HepG2 (cell line): ENCODE results near the gene ELK1. TPM values are rescaled to one million over a fixed set of nuclear protein-coding genes. Genes with fewer than 3 reads are reported as not detected.

ENCODE experiments used
- ATAC-seq: fragments of 200-7000 bp; cut with Tn5 transposase; 3 replicates; pipeline ENCODE4 v1.9.1; 2020; ENCODE audit warnings: mild to moderate bottlenecking, moderate library complexity
- BruUV-seq: library from RNA; stranded (reverse); fragments of 400-500 nt; replicated peaks from 2 replicates; lab custom pipeline; 2021; lab: Mats Ljungman, UMichigan
- CTCF ChIA-PET: fragments of 300-600 bp; formaldehyde crosslinking; extraction: SDS; loops from one replicate; lab custom pipeline; 2021; ENCODE audit warnings: low total read pairs, inconsistent platforms, low intra/inter-chr PET ratio; lab: Yijun Ruan, JAX
- POLR2A ChIA-PET: fragments of 350-600 bp; sonication (Branson Sonifier 250); formaldehyde crosslinking; loops from one replicate; lab custom pipeline; 2020; ENCODE audit warnings: antibody characterized with exemption, inconsistent platforms; lab: Yijun Ruan, JAX
- DNase-seq: peaks from one replicate; pipeline ENCODE4 v3.0.0-alpha.2; 2015; ENCODE audit warnings: low spot score
- FAIRE-seq: peaks from 3 replicates; lab custom pipeline; 2011; peaks lifted over from hg19 to GRCh38; lab: Jason Lieb, UNC
- H2AFZ ChIP-seq: one replicate; pipeline ENCODE4 v1.6.1; 2011; ENCODE audit warnings: low read length, inconsistent platforms
- H3K27ac ChIP-seq: fragments of 300-600 bp; 3 replicates; pipeline ENCODE4 v1.8.0; 2011; ENCODE audit warnings: mixed run types, mild to moderate bottlenecking, mixed read lengths, low read length, inconsistent platforms; ENCODE audit not compliant: insufficient read depth; ENCODE audit errors: extremely low read length
- H3K27me3 ChIP-seq, 2 experiments: fragments of 200-600 bp in 1 of 2; 2 replicates in 1 of 2; 3 replicates in 1 of 2; pipeline versions ENCODE4 v1.6.0 to v1.8.0; 2011; ENCODE audit warnings: low read length in 2 of 2, mild to moderate bottlenecking in 2 of 2, moderate library complexity in 2 of 2, inconsistent platforms in 1 of 2; ENCODE audit not compliant: insufficient read depth in 2 of 2, control insufficient read depth in 1 of 2
- H3K36me3 ChIP-seq, 2 experiments: fragments of 200-600 bp in 1 of 2; replicated peaks in 1 of 2; 2 replicates in 1 of 2; 3 replicates in 1 of 2; pipeline versions ENCODE4 v1.5.1 to v1.8.0; 2011; ENCODE audit warnings: low read length in 2 of 2, inconsistent platforms in 1 of 2; ENCODE audit not compliant: insufficient read depth in 2 of 2, control insufficient read depth in 1 of 2
- H3K4me1 ChIP-seq: 2 replicates; pipeline ENCODE4 v1.5.1; 2012; ENCODE audit warnings: low read length, inconsistent platforms; ENCODE audit not compliant: insufficient read depth
- H3K4me2 ChIP-seq: 2 replicates; pipeline ENCODE4 v1.6.0; 2011; ENCODE audit warnings: low read depth, low read length, inconsistent platforms
- H3K4me3 ChIP-seq, 3 experiments: fragments of 200-600 bp in 1 of 3; sonication (generic), shearing (Covaris generic) in 1 of 3; replicated peaks in 1 of 3; 2 replicates each; pipeline ENCODE4 v1.5.1; 2011 to 2016; ENCODE audit warnings: low read length in 3 of 3, inconsistent platforms in 2 of 3, low read depth in 2 of 3, mild to moderate bottlenecking in 2 of 3, control low read depth in 1 of 3, mixed read lengths in 1 of 3; ENCODE audit not compliant: insufficient read depth in 1 of 3
- H3K79me2 ChIP-seq: one replicate; pipeline ENCODE4 v1.6.1; 2011; ENCODE audit warnings: low read length, inconsistent platforms; ENCODE audit not compliant: insufficient read depth
- H3K9ac ChIP-seq: 2 replicates; pipeline ENCODE4 v1.6.0; 2011; ENCODE audit warnings: mild to moderate bottlenecking, low read depth, low read length, inconsistent platforms; ENCODE audit not compliant: insufficient read depth
- H3K9me3 ChIP-seq: 2 replicates; pipeline ENCODE4 v1.5.1; 2012; ENCODE audit warnings: mild to moderate bottlenecking, low read length
- H4K20me1 ChIP-seq: 2 replicates; pipeline ENCODE4 v1.6.0; 2011; ENCODE audit warnings: inconsistent platforms, mild to moderate bottlenecking, low read length, moderate library complexity; ENCODE audit not compliant: insufficient read depth
- CBFB ChIP-seq: sonication (generic); formaldehyde crosslinking; IDR thresholded peaks from 2 replicates; pipeline ENCODE4 v1.4.0; 2020; ENCODE audit warnings: missing genetic modification reagents
- CC2D1A ChIP-seq: sonication (generic); formaldehyde crosslinking; IDR thresholded peaks from 2 replicates; pipeline ENCODE4 v1.8.1; 2023; ENCODE audit warnings: mild to moderate bottlenecking, missing genetic modification reagents
- EED ChIP-seq: sonication (generic); formaldehyde crosslinking; IDR thresholded peaks from 2 replicates; pipeline ENCODE4 v1.5.0; 2020; ENCODE audit warnings: mild to moderate bottlenecking, missing genetic modification reagents
- FOXM1 ChIP-seq: sonication (generic); formaldehyde crosslinking; IDR thresholded peaks from 2 replicates; pipeline ENCODE4 v1.5.0; 2020; ENCODE audit warnings: missing genetic modification reagents
- NFKBIZ ChIP-seq: IDR thresholded peaks from 2 replicates; pipeline ENCODE4 v1.6.1; 2018; ENCODE audit warnings: missing genetic modification reagents, missing compliant biosample characterization
- RFXAP ChIP-seq: sonication (generic); formaldehyde crosslinking; IDR thresholded peaks from 2 replicates; pipeline ENCODE4 v1.4.0; 2020; ENCODE audit warnings: missing genetic modification reagents, borderline replicate concordance
- ZBTB25 ChIP-seq: IDR thresholded peaks from 2 replicates; pipeline ENCODE4 v1.6.1; 2018; ENCODE audit warnings: missing genetic modification reagents
- ZBTB38 ChIP-seq: sonication (generic); formaldehyde crosslinking; IDR thresholded peaks from 2 replicates; pipeline ENCODE4 v1.5.1; 2020; ENCODE audit warnings: mild to moderate bottlenecking, missing genetic modification reagents
- ZFP90 ChIP-seq: sonication (generic); formaldehyde crosslinking; IDR thresholded peaks from 2 replicates; pipeline ENCODE4 v1.8.0; 2022; ENCODE audit warnings: missing genetic modification reagents, mild to moderate bottlenecking, inconsistent platforms, borderline replicate concordance
- ZNF331 ChIP-seq: sonication (generic); formaldehyde crosslinking; IDR thresholded peaks from 2 replicates; pipeline ENCODE4 v1.4.0; 2020; ENCODE audit warnings: missing genetic modification reagents
- ZNF749 ChIP-seq: sonication (generic); formaldehyde crosslinking; IDR thresholded peaks from 2 replicates; pipeline ENCODE4 v1.8.0; 2022; ENCODE audit warnings: mild to moderate bottlenecking, missing genetic modification reagents, moderate library complexity, borderline replicate concordance
- ZNF792 ChIP-seq: IDR thresholded peaks from 2 replicates; pipeline ENCODE4 v1.6.1; 2016
- WGBS: methylation state at CpG from one replicate; pipeline ENCODE4 v1.1.6; 2017; ENCODE audit warnings: low lambda C conversion rate; 5-methylcytosine and 5-hydroxymethylcytosine counted together
- in situ Hi-C: cut with HindIII; loops from 2 replicates; pipeline ENCODE4 v1.10.0; 2017; ENCODE audit warnings: low pct_unique_long_range_greater_than_20kb; ENCODE audit not compliant: extremely low pct_ligation_motif_present
- intact Hi-C: fragments of 100-400 bp; cut with micrococcal nuclease; formaldehyde crosslinking; loops from one replicate; pipeline ENCODE4 v1.10.0; 2022; ENCODE audit not compliant: unreplicated experiment
- polyA plus RNA-seq, 8 experiments: library from polyadenylated mRNA; depleted of rRNA in 3 of 8; stranded (reverse) in 7 of 8; unstranded in 1 of 8; fragments of >200 nt; fragmentation: Illumina TruSeq in 4 of 8; extraction: Trizol in 4 of 8; gene quantifications; 2 replicates each; pipeline versions ENCODE4 v1.2.1 to v1.2.3, GENCODE V29; 2011 to 2016; ENCODE audit warnings: low read depth in 4 of 8, missing spikeins in 1 of 8, mixed read lengths in 1 of 8; ENCODE audit not compliant: insufficient read depth in 1 of 8
- total RNA-seq, 5 experiments: library from RNA; depleted of rRNA; stranded (reverse); fragments of >200 nt; fragmentation: Illumina TruSeq; extraction: Trizol; gene quantifications; 2 replicates each; pipeline ENCODE4 v1.2.3, GENCODE V29; 2016; ENCODE audit warnings: low read depth in 1 of 5
- TF ChIP-seq, protein P1 (sequence below): sonication (generic); formaldehyde crosslinking; IDR thresholded peaks from 2 replicates; pipeline ENCODE4 v1.5.0; 2020; ENCODE audit warnings: mild to moderate bottlenecking, missing genetic modification reagents
- TF ChIP-seq, protein P2 (sequence below): IDR thresholded peaks from 2 replicates; pipeline ENCODE4 v1.6.1; 2012; ENCODE audit warnings: inconsistent platforms

ELK1 gene
- total and polyA plus RNA-seq, 2 of the 13 experiments (the other 11 are each of a cell fraction or from before 2014, with no cell fraction given), result 4.3 to 7.2 TPM

DNA sequence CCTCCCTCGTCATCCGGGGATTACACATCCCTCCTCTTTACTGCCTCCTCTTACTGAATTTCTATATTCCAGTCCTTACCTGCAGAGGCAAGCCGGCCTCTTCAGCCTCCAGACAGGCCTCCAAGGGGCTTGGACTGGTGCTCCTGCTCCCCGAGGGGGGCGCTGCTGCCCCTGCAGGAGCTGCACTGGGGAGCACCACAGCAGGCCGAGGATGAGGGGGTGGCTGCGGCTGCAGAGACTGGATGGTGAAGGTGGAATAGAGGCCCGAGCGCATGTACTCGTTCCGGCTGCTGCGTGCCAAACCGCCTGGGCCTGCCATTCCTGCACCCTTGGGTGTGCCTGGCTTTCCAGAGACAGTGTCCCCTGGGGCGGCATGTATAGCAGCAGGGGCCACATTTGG, 11.5 kb downstream of the ELK1 start:
- Histone ChIP-seq H3K4me3 (no peak overlapping the region), H3K4me1 (no peaks in the 10 kb centered on the region), H3K27ac (no peak overlapping the region), H4K20me1 (no peaks in the 10 kb centered on the region), H3K36me3 (peaks cover 0 to 34% of the 10 kb centered on the region in 2 experiments; a peak in 4 of 5 replicates), H3K9me3 (no peaks in the 10 kb centered on the region), H3K27me3 (no peaks in the 10 kb centered on the region), H2AFZ (no peak overlapping the region), H3K4me2 (no peak overlapping the region), H3K9ac (no peak overlapping the region), H3K79me2 (no peaks in the 10 kb centered on the region)
- no peak for ATAC-seq
- CTCF ChIA-PET, result no interaction called here
- 100% methylated on average over 4 of the region's 14 CpGs for WGBS
- BruUV-seq, result no TSS peak
- intact Hi-C loops, result no loop called here
- no peak for DNase-seq
- TF ChIP-seq CC2D1A (CRISPR knock-in tag) (no peak), FOXM1 (CRISPR knock-in tag) (no peak), ZNF792 (CRISPR knock-in tag) (no peak), EED (CRISPR knock-in tag) (no peak), ZBTB25 (no peak), ZFP90 (no peak), CBFB (CRISPR knock-in tag) (no peak), RFXAP (CRISPR knock-in tag) (no peak), NFKBIZ (no peak), ZNF749 (no peak), ZBTB38 (no peak), ZNF331 (CRISPR knock-in tag) (no peak)
- TF ChIP-seq, protein P1, sequence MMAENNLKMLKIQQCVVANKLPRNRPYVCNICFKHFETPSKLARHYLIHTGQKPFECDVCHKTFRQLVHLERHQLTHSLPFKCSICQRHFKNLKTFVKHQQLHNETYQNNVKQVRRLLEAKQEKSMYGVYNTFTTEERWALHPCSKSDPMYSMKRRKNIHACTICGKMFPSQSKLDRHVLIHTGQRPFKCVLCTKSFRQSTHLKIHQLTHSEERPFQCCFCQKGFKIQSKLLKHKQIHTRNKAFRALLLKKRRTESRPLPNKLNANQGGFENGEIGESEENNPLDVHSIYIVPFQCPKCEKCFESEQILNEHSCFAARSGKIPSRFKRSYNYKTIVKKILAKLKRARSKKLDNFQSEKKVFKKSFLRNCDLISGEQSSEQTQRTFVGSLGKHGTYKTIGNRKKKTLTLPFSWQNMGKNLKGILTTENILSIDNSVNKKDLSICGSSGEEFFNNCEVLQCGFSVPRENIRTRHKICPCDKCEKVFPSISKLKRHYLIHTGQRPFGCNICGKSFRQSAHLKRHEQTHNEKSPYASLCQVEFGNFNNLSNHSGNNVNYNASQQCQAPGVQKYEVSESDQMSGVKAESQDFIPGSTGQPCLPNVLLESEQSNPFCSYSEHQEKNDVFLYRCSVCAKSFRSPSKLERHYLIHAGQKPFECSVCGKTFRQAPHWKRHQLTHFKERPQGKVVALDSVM, result no peak
- TF ChIP-seq, protein P2, sequence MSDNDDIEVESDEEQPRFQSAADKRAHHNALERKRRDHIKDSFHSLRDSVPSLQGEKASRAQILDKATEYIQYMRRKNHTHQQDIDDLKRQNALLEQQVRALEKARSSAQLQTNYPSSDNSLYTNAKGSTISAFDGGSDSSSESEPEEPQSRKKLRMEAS, result no peak
- POLR2A ChIA-PET, result no interaction called here
- FAIRE-seq, result no peak
- in situ Hi-C loops, result no loop called here
